ENCODE results near the gene RUSF1. TPM values are rescaled to one million over a fixed set of nuclear protein-coding genes. Genes with fewer than 3 reads are reported as not detected.

The RUSF1 gene
- 70.4 and 73.7 TPM in 2 replicates for total RNA-seq

DNA sequence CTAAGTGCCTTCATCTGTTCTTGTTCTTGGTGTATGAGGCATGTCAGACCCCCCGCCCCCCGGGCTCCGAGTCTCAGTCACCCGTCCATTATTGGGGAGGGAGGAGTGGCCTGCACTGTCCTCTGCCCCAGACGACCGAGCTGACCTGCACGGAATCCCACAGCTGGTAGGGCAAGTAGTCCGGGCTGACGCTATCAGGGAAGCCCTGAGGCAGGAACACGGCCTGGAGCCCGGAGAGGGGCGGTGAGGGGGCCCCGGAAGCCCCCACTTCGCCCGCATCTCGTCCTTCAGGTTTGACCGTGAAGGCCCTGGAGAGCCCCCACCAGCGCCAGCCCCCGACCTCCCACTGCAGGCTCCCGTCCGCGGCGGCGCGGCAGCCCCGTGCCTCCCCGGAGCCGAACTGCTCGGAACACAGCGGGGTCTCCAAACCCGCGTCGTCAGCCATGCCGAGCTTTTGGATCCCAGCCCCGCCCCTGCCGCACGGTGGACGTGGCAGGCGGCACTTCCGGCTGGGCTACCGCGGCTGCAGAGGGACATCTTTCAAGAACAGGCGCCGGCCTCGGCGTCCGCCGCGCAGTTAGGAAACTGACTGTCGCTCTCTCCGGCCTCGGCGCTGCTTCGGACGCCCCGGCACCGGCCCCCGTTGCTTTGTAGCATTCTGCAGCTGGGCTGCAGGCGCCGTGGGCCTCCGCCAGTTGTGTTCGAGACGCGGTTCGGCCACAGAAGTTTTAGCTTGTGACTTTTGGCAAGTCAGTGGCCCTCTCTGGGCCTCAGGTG is at the start of gene RUSF1:
Gene RUSF1 (minus strand): TSS at position 463 of the 777 bp plus-strand sequence. CDS start 18 bp downstream, at position 445.

DNA sequence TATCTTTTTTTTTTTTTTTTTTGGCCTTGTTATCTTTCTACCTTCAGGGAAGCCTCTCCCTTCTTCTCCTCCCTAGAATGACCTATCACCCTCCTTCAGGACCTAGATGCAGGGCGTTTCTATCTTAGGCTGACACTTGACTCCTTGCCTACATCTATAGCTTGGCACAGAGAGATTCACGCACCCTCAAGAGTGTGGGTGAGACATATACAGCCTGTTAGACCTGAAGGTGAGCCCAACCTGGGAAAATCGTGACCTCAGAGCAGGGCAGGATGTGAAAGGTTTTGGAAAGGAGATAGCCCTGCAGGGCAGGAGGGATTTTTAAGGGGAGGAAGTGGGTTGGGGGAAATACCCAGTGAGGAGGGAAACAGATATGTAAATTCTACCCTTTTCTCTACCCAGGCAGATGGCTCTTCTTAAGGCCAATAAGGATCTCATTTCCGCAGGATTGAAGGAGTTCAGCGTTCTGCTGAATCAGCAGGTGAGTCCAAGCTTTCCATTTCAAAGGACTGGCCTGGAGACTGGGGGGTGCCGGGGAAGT is 19.6 kb upstream of the RUSF1 start, which contains the start of gene AHSP:
Gene AHSP (plus strand): TSS at position 167 of the 541 bp plus-strand sequence. CDS start 240 bp downstream, at position 407.

DNA sequence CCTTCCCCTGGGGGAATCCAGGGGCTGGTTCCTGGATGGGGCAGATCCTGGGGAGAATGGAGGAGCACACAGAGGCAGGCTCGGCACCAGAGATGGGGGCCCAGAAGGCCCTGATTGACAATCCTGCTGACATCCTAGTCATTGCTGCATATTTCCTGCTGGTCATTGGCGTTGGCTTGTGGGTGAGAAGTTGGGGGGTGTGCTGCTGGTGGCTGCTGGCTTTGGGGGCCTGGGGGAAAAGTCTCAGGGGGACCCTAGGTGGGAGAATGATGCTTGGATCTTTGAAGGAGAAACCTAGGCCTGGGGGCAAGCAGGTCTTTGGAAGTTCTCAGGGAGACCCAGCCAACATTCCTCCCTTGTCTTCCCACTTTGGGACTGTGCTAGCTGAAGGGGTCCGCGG is 25.1 kb downstream of the RUSF1 start, which contains the start of gene SLC5A2:
Gene SLC5A2 (plus strand): TSS at position 43 of the 400 bp plus-strand sequence. CDS start 14 bp downstream, at position 57.

DNA sequence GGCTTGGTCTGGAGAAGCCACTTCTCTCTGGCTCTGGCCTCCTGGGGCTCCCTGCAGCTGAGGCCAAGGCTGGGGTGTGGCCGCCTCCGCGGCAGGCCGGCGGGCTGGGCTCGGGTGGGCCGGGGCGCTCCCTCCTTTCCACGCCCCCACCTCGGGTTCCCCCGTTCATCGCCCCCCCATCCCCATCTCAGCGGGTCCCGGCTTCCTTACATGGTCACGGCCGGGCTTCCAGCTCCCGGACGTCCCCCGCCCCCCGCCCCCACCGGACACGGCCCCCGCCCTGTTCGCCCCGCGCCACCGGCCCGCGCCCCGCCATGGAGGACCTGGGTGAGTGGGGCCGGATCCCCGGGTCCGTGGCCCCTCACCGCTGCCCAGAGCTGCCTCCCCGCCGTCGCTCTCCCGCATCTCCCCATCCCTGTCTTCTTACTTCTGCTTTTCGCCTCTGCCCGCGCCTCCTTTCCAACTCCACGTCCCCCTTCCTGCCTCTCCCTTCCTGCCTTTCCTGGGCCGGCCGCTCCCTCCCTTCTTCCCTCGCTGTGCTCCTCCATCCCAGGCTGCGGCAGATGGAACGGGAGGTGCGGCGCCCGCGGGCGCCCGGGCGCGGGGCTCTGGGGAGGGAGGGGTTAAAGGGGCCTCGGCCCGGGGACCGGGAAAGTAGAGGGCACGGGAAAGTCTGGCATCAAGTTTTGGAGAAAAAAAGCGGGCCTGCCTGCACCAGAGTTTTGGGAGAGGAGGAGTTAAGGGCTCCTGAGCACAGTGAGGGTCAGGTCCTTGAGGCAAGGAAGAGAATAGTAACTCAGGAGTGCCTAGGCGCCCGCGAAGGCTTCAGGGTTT is 36.1 kb downstream of the RUSF1 start, which contains the start of gene TGFB1I1:
Gene TGFB1I1 (plus strand): TSS at position 278 of the 834 bp plus-strand sequence. CDS start 37 bp downstream, at position 315.

DNA sequence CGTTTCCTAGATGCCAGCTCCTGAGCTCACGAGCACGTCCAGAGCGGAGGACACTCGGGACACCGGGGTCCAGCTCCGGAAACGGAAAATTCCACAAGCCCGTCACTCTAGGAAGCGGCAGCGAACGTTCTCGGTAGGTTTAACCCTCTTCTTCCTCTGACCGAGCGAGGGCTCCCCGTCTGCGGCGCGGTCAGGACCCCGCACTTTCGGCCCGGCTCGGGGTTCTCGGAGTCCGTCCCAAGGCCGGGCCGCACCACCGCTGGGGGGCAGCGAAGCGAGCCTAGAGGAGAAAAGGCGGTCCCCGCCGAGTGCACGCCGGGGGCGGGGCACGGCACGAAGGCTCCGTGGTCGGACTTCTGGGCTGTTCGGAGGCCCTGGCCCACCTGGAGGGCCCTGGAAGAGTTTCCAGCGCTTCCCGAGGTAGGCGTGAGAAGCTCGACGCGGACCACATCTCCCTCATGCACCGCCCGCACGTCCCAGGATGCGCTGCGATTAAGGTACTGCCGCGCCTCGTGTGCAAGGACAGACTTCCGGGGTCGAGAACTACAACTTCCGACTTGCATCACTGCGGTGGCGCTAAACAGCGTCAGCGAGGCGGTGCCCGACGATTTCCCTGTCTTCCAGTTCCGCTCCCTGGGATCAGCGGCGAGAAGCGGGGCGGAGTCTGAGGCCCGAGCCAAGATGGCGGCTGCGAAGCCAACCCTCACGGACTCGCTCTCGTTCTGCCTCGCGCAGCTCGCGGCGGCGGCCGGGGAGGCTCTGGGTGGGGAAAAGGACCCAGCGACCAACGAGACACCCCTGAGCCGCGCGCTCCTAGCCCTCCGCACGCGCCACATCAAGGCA is 49.1 kb downstream of the RUSF1 start, which contains the start of gene ARMC5:
Gene ARMC5 (plus strand): TSS at position 658 of the 843 bp plus-strand sequence. CDS start 24 bp downstream, at position 682.

Other genes starting within 250 kb of the RUSF1 start
- gene ITGAM, start 248.4 kb downstream of the RUSF1 start, total RNA-seq = not detected in 2 replicates
- not detected in 2 replicates for gene ITGAX, start 153.2 kb downstream of the RUSF1 start, total RNA-seq
- gene ITGAD, start 115.1 kb downstream of the RUSF1 start, total RNA-seq = not detected in 2 replicates
- not detected in 2 replicates for gene COX6A2, start 80.0 kb downstream of the RUSF1 start, total RNA-seq
- gene ZNF843, start 65.6 kb downstream of the RUSF1 start, total RNA-seq = 1.3 and 2.3 TPM in 2 replicates
- gene ARMC5, start 48.9 kb downstream of the RUSF1 start, total RNA-seq = 13.6 and 14.9 TPM in 2 replicates
- 139 and 141 TPM in 2 replicates for gene TGFB1I1, start 36.2 kb downstream of the RUSF1 start, total RNA-seq
- gene SLC5A2, start 25.3 kb downstream of the RUSF1 start, total RNA-seq = not detected in 2 replicates
- gene AHSP, start 19.5 kb upstream of the RUSF1 start, total RNA-seq = not detected in 2 replicates

Measured in hair follicle dermal papilla cell (primary cell).